Dermis lymphatic vessel endothelial cell (primary cell): ENCODE measurements around the gene IRGQ. TPM values are rescaled to one million over a fixed set of nuclear protein-coding genes. Genes with fewer than 3 reads are reported as not detected.

Experiments
- total RNA-seq: library from RNA; depleted of rRNA; stranded (reverse); fragments of >200 nt; gene quantifications from 2 replicates; pipeline ENCODE4 v1.2.1, GENCODE V29; 2014

The IRGQ gene, protein sequence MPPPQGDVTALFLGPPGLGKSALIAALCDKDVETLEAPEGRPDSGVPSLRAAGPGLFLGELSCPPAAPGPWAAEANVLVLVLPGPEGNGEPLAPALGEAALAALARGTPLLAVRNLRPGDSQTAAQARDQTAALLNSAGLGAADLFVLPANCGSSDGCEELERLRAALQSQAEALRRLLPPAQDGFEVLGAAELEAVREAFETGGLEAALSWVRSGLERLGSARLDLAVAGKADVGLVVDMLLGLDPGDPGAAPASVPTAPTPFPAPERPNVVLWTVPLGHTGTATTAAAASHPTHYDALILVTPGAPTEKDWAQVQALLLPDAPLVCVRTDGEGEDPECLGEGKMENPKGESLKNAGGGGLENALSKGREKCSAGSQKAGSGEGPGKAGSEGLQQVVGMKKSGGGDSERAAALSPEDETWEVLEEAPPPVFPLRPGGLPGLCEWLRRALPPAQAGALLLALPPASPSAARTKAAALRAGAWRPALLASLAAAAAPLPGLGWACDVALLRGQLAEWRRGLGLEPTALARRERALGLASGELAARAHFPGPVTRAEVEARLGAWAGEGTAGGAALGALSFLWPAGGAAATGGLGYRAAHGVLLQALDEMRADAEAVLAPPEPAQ
- total RNA-seq: 24.1 and 26.8 TPM in 2 replicates

GRCh38 chr19:43595999-43596841 is at the start of gene IRGQ, which contains the start of gene ZNF576:
TSS of gene IRGQ (minus strand) at chr19:43596134. CDS start at chr19:43595338, 796 bp downstream.
TSS of gene ZNF576 (plus strand) at chr19:43596595. CDS start at chr19:43597109, 514 bp downstream.

GRCh38 chr19:43639519-43640423 is 43.8 kb upstream of the IRGQ start, which contains the start of gene CADM4:
TSS of gene CADM4 (minus strand) at chr19:43639850. CDS start at chr19:43639790, 60 bp downstream.

GRCh38 chr19:43619262-43620060 is 23.5 kb upstream of the IRGQ start, which contains the start of gene ZNF428:
TSS of gene ZNF428 (minus strand) at chr19:43619629. CDS start at chr19:43614304, 5,325 bp downstream.

GRCh38 chr19:43611788-43612187 is 15.9 kb upstream of the IRGQ start, which contains the start of gene SRRM5:
TSS of gene SRRM5 (plus strand) at chr19:43612088. CDS start at chr19:43612122, 34 bp downstream.

DNA sequence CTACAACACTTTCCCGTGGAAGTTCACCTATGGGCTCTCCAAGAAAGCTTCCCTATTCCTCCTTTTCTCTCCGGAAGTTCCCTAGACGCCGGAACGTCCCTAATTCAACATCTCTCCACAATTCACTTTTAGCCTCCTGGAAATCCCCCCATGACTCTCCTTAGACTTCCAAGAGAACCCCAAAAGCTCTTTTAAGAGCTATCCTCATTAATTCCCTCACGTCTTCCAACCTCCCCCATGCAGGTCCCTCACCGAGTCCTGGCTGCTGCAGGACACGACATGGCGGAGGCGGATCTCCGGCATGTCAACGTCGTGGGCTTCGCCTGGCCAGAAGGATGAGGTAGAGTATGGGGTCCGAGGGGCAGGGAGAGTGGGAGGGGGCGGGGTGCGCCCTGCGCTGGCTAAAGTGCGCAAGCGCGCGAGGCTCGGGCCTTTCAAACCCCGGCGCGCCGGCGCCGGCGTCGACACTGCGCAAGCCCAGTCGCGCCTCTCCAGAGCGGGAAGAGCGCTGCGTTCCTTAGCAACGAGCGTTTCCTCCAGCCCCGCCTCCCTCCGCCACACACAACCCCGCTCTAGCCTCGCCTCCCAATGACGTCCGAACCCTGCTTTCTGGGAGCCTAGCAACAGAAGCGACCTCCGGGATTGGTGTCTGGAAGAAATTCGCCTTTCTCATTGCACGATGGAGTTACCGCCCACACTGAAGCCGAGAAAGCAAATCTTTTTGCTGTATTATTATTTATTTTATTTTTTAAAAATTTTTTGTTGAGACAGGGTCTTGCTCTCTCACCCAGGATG is 20.6 kb downstream of the IRGQ start, which contains the start of the genes PINLYP and XRCC1:
PINLYP (plus strand) TSS at position 646 of the 795 bp plus-strand sequence. CDS start 1,391 bp downstream, outside the sequence.
XRCC1 (minus strand) TSS at position 372 of the 795 bp plus-strand sequence; CDS start at position 303, 69 bp downstream.

Other genes with a start within 250 kb of the IRGQ start
- gene CD177, start 242.4 kb downstream of the IRGQ start, total RNA-seq: under 0.01 and 0.09 TPM in 2 replicates
- gene TEX101, start 181.2 kb downstream of the IRGQ start, total RNA-seq: not detected in 2 replicates
- gene LYPD3, start 130.5 kb downstream of the IRGQ start, total RNA-seq: 0.17 and 1.1 TPM in 2 replicates
- gene PHLDB3, start 91.4 kb downstream of the IRGQ start, total RNA-seq: 48.6 and 55.4 TPM in 2 replicates
- 86.1 and 119 TPM in 2 replicates for gene ETHE1, start 68.9 kb downstream of the IRGQ start, total RNA-seq
- gene ZNF575, start 62.9 kb downstream of the IRGQ start, total RNA-seq: 0.09 and 0.11 TPM in 2 replicates
- 13.2 and 14.4 TPM in 2 replicates for gene XRCC1, start 20.6 kb downstream of the IRGQ start, total RNA-seq
- 2.2 and 5.9 TPM in 2 replicates for gene PINLYP, start 20.3 kb downstream of the IRGQ start, total RNA-seq
- 7.2 and 7.3 TPM in 2 replicates for gene ZNF576, start 461 bp upstream of the IRGQ start, total RNA-seq
- gene SRRM5, start 16.0 kb upstream of the IRGQ start, total RNA-seq: under 0.01 TPM in 1 of 2 replicates, not detected in the other
- 63.6 and 69.0 TPM in 2 replicates for gene ZNF428, start 23.5 kb upstream of the IRGQ start, total RNA-seq
- gene CADM4, start 43.7 kb upstream of the IRGQ start, total RNA-seq: 9.4 and 11.1 TPM in 2 replicates
- 4.0 and 5.4 TPM in 2 replicates for gene PLAUR, start 74.0 kb upstream of the IRGQ start, total RNA-seq
- not detected in 2 replicates for gene IRGC, start 119.9 kb upstream of the IRGQ start, total RNA-seq
- 3.8 and 5.4 TPM in 2 replicates for gene SMG9, start 158.8 kb upstream of the IRGQ start, total RNA-seq
- gene KCNN4, start 184.8 kb upstream of the IRGQ start, total RNA-seq: 0.11 TPM in 1 of 2 replicates, not detected in the other
- 0.22 and 0.43 TPM in 2 replicates for gene LYPD5, start 206.3 kb upstream of the IRGQ start, total RNA-seq
- gene ZNF283, start 231.2 kb upstream of the IRGQ start, total RNA-seq: 7.2 and 12.0 TPM in 2 replicates